ENCODE results near the gene SPATA13.

- TF ChIP-seq CTCF (IDR thresholded peaks at IDR 0.05; ENCODE audit: poor library complexity) (no peak), EZH2 (IDR thresholded peaks at IDR 0.05; ENCODE audit: borderline replicate concordance) (no peak)
Observed at GRCh38 chr13:24172071-24172470, 11.6 kb downstream of the SPATA13 start.
